PC-9 (cell line): ENCODE results near the gene UBXN11. TPM values are rescaled to one million over a fixed set of nuclear protein-coding genes. Genes with fewer than 3 reads are reported as not detected.

Experiments used
- BruUV-seq: library from RNA; stranded (reverse); fragments of 400-500 nt; replicated peaks from 2 replicates; lab custom pipeline; 2021; lab: Mats Ljungman, UMichigan
- CTCF ChIA-PET: fragments of 300-600 bp; sonication (Branson Sonifier 250); formaldehyde crosslinking; loops from one replicate; lab custom pipeline; 2022; ENCODE audit warnings: antibody characterized with exemption; lab: Charles Lee
- POLR2A ChIA-PET: fragments of 300-600 bp; sonication (Branson Sonifier 250); formaldehyde crosslinking; loops from one replicate; lab custom pipeline; 2022; ENCODE audit warnings: antibody characterized with exemption; ENCODE audit not compliant: unreplicated experiment; lab: Charles Lee
- DNase-seq, 2 experiments: peaks; one replicate each; pipeline versions ENCODE4 v3.0.0 to v3.0.0-alpha.2; 2015 to 2022; ENCODE audit warnings: mixed read lengths in 1 of 2
- H2AFZ ChIP-seq: fragments of 200-600 bp; sonication (generic); 2 replicates; pipeline ENCODE4 v1.8.1; 2017; ENCODE audit warnings: antibody characterized with exemption
- H3F3A ChIP-seq: fragments of 200-600 bp; sonication (generic); 2 replicates; pipeline ENCODE4 v1.8.1; 2017; ENCODE audit warnings: antibody characterized with exemption, mild to moderate bottlenecking, low read depth; ENCODE audit not compliant: insufficient read depth
- H3K27ac ChIP-seq: fragments of 200-600 bp; sonication (generic); 2 replicates; pipeline ENCODE4 v1.6.1; 2016; ENCODE audit warnings: mixed run types
- H3K27me3 ChIP-seq: fragments of 200-600 bp; sonication (generic); 2 replicates; pipeline ENCODE4 v1.6.1; 2016; ENCODE audit warnings: low read depth, mixed run types; ENCODE audit not compliant: insufficient read depth
- H3K36me3 ChIP-seq: fragments of 200-600 bp; sonication (generic); 2 replicates; pipeline ENCODE4 v1.6.1; 2016; ENCODE audit warnings: low read depth, mixed run types
- H3K4me1 ChIP-seq: fragments of 200-600 bp; sonication (generic); replicated peaks from 2 replicates; pipeline ENCODE4 v1.6.1; 2016; ENCODE audit warnings: mixed run types; ENCODE audit not compliant: insufficient read depth
- H3K4me2 ChIP-seq: fragments of 200-600 bp; sonication (generic); 2 replicates; pipeline ENCODE4 v1.6.1; 2017; ENCODE audit warnings: mixed run types
- H3K4me3 ChIP-seq: fragments of 200-600 bp; sonication (generic); 2 replicates; pipeline ENCODE4 v1.6.1; 2016; ENCODE audit warnings: mixed run types
- H3K79me2 ChIP-seq: fragments of 200-600 bp; sonication (generic); 2 replicates; pipeline ENCODE4 v1.6.1; 2017; ENCODE audit warnings: low read depth, mixed run types
- H3K9me2 ChIP-seq: fragments of 200-600 bp; sonication (generic); 2 replicates; pipeline ENCODE4 v1.8.1; 2017; ENCODE audit warnings: mild to moderate bottlenecking; ENCODE audit not compliant: insufficient read depth
- H3K9me3 ChIP-seq: fragments of 200-600 bp; sonication (generic); 2 replicates; pipeline ENCODE4 v1.8.1; 2016; ENCODE audit warnings: low read depth; ENCODE audit not compliant: insufficient read depth
- H4K20me1 ChIP-seq: fragments of 200-600 bp; sonication (generic); 2 replicates; pipeline ENCODE4 v1.8.1; 2017; ENCODE audit not compliant: insufficient read depth
- EZH2 ChIP-seq: fragments of 200-600 bp; sonication (generic); IDR thresholded peaks from 2 replicates; pipeline ENCODE4 v1.8.0; 2017; ENCODE audit warnings: antibody characterized with exemption, low read depth
- intact Hi-C: fragments of 100-400 bp; cut with micrococcal nuclease; formaldehyde crosslinking; loops from one replicate; pipeline ENCODE4 v1.10.0; 2022; ENCODE audit not compliant: unreplicated experiment
- total RNA-seq: library from RNA; stranded (reverse); gene quantifications from 2 replicates; pipeline ENCODE4 v1.2.3, GENCODE V29; 2021
- TF ChIP-seq, protein P1 (sequence below): fragments of 200-600 bp; sonication (generic); conservative IDR thresholded peaks from 2 replicates; pipeline ENCODE4 v1.6.1; 2017; ENCODE audit warnings: mixed run types, antibody characterized with exemption, mild to moderate bottlenecking, moderate library complexity

UBXN11 gene
- total RNA-seq, 1 experiment from 2014 or later = 57.2 TPM

DNA sequence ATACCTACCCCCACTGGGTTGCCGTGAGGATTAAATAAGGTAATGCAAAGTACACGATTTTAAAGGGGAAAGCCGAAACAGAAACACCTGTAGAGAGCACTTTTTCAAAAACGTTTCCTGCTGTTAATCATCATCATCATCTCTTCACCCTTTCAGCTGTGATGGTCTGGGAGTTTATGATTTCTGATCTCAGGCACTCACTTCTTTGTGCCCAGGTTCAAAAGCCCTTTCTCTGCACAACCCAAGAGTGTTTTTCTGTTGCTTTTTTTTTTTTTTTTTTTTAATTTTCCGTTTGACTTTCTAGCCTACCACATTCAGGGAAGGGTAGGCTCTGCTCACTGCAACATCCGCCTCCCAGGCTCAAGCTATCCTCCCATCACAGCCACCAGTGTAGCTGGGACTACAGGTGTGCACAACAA is 936 bp upstream of the UBXN11 start:
- POLR2A ChIA-PET = interaction anchor here (0.5 to 0.7 kb wide), 2 partner anchors 11 to 56 kb away, joined by 3 read pairs; partner anchors contain the start of gene CD52
- no peaks in the 10 kb centered on the region for H4K20me1 ChIP-seq
- intact Hi-C loops = loop anchor here (5.0 kb wide), 1 partner anchor 50 kb away; no protein-coding TSS in a partner anchor
- peak overlapping the region; percentile 57; the same call in 1 of the 2 replicates for H3K4me3 ChIP-seq
- BruUV-seq = no TSS peak
- CTCF ChIA-PET = interaction anchor here (0.7 kb wide), 1 partner anchor 22 kb away, joined by 9 read pairs; no protein-coding TSS in a partner anchor
- peak overlapping the region; percentile 59 for H3K27ac ChIP-seq
- no peaks in the 10 kb centered on the region for H3K27me3 ChIP-seq
- DNase-seq = no peak
- peaks cover 28% of the 10 kb centered on the region for H3K79me2 ChIP-seq
- H3K36me3 ChIP-seq = no peaks in the 10 kb centered on the region
- H3K9me2 ChIP-seq = no peaks in the 10 kb centered on the region
- H3F3A ChIP-seq = peaks cover 9% of the 10 kb centered on the region; the same call in 1 of the 2 replicates
- no peak for TF ChIP-seq EZH2
- TF ChIP-seq, protein P1, sequence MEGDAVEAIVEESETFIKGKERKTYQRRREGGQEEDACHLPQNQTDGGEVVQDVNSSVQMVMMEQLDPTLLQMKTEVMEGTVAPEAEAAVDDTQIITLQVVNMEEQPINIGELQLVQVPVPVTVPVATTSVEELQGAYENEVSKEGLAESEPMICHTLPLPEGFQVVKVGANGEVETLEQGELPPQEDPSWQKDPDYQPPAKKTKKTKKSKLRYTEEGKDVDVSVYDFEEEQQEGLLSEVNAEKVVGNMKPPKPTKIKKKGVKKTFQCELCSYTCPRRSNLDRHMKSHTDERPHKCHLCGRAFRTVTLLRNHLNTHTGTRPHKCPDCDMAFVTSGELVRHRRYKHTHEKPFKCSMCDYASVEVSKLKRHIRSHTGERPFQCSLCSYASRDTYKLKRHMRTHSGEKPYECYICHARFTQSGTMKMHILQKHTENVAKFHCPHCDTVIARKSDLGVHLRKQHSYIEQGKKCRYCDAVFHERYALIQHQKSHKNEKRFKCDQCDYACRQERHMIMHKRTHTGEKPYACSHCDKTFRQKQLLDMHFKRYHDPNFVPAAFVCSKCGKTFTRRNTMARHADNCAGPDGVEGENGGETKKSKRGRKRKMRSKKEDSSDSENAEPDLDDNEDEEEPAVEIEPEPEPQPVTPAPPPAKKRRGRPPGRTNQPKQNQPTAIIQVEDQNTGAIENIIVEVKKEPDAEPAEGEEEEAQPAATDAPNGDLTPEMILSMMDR = no peak
- H3K4me2 ChIP-seq = peak overlapping the region; percentile 89
- peak overlapping the region; percentile 77; the same call in 1 of the 2 replicates for H2AFZ ChIP-seq
- H3K4me1 ChIP-seq = peaks cover 25% of the 10 kb centered on the region
- H3K9me3 ChIP-seq = no peaks in the 10 kb centered on the region

DNA sequence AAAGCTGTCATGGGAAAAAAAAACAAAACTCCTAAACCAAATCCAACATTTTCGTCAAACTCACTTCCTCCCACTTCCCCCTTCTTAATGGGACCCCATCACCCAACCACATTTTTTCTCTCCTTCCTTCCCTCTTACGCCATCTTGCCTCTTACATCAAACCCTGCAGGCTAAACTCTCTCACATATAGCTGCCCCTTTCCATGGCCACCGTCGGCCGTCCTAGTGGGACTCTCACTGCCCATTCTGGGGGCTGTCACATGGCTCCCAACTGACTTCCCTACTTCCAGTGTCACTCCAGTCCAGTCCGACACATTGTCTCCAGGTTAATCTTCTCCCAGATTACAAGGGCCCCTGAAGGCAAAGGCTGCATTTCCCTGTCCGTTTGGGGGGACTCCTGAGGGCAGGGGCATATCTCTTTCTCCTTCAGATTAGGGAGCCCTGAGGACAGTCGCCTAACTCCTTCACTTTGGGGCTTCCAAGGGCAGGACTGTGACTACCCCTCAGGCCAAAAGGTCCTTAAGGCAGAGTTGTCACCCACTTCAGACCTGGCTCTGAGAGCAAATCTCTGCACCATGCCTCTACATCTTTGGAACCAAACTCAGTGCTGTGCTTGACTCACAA is 658 bp downstream of the UBXN11 start:
- Histone ChIP-seq H3F3A (peaks cover 9% of the 10 kb centered on the region; the same call in 1 of the 2 replicates), H3K9me2 (no peaks in the 10 kb centered on the region), H3K4me1 (peaks cover 26% of the 10 kb centered on the region), H3K9me3 (no peaks in the 10 kb centered on the region), H3K79me2 (peaks cover 28% of the 10 kb centered on the region), H3K27ac (peak overlapping the region; percentile 32; the same call in 1 of the 2 replicates), H3K4me2 (peak overlapping the region; percentile 92), H3K4me3 (peak overlapping the region; percentile 97), H3K27me3 (no peaks in the 10 kb centered on the region), H2AFZ (peak overlapping the region; percentile 97), H4K20me1 (no peaks in the 10 kb centered on the region), H3K36me3 (no peaks in the 10 kb centered on the region)
- POLR2A ChIA-PET = no interaction called here
- BruUV-seq = TSS peak; percentile 75
- CTCF ChIA-PET = no interaction called here
- peak in 1 of 2 experiments; percentile 18 for DNase-seq
- TF ChIP-seq, protein P1 = no peak
- TF ChIP-seq EZH2 = no peak
- intact Hi-C loops = loop anchor here (5.0 kb wide), 1 partner anchor 52 kb away; no protein-coding TSS in a partner anchor

DNA sequence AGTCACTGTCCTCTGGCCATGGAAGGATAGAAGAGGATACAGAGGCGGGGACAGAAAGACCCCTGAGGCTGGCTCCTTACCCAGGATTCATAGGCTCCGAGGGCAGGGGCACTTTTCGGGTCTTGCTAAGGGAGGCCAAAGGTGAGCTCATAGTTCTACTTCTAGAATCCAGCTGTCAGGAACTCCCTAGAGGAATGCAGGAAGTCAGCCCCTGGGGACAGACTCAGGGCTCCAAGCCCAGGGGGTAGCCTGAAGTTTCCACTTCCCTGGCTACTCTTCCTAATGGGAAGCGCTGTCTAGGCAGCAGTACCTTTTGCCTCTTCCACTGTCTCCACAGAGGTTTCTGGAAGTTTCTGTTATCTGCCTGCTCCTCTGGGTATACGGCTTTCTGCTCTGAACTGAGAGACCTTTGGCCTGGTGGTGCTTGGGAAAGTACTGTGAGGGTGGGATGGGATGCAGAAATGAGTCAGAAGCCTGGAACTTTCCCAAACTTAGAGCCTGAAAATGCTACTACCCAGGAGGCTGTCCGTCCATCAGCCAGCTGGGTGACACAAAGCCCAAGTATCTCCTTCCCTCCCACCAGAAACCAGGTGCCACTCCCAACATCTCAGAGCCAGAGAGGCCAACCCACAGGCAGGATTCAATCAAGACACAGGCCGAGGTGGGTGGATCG is 3.6 kb downstream of the UBXN11 start:
- Histone ChIP-seq H3K4me3 (no peak overlapping the region), H3K4me1 (peaks cover 46% of the 10 kb centered on the region), H3K27ac (peak overlapping the region; percentile 60), H3K9me3 (no peaks in the 10 kb centered on the region), H3K27me3 (no peaks in the 10 kb centered on the region), H4K20me1 (no peaks in the 10 kb centered on the region), H3K9me2 (no peaks in the 10 kb centered on the region), H3K79me2 (peaks cover 28% of the 10 kb centered on the region), H3F3A (peaks cover 20% of the 10 kb centered on the region; the same call in 1 of the 2 replicates), H2AFZ (no peak overlapping the region), H3K36me3 (no peaks in the 10 kb centered on the region), H3K4me2 (peak overlapping the region; percentile 10; the same call in 1 of the 2 replicates)
- peak; percentile 63 to 70 for DNase-seq
- intact Hi-C loops = loop anchor here (2.0 kb wide), 1 partner anchor 24 kb away; no protein-coding TSS in a partner anchor
- ChIA-PET POLR2A (interaction anchor here (0.6 kb wide), 3 partner anchors 62 to 177 kb away, joined by 3 to 5 read pairs (median 4); no protein-coding TSS in a partner anchor), CTCF (interaction anchor here (0.7 kb wide), 2 partner anchors 19 to 90 kb away, joined by 6 read pairs; no protein-coding TSS in a partner anchor)
- TSS peak; percentile 2 for BruUV-seq
- TF ChIP-seq, protein P1 = no peak
- TF ChIP-seq EZH2 = no peak
